OCI-LY1 (cell line): ENCODE data around the gene MPG.

Experiments
- EZH2 ChIP-seq: fragments of 200-600 bp; sonication (generic), shearing (Covaris generic); IDR thresholded peaks from 2 replicates; pipeline ENCODE4 v1.8.0; 2017; ENCODE audit warnings: borderline replicate concordance, mixed run types, mild to moderate bottlenecking, antibody characterized with exemption, low read length, moderate library complexity, mixed read lengths
- TF ChIP-seq, protein P1 (sequence below): fragments of 200-600 bp; sonication (generic), shearing (Covaris generic); IDR thresholded peaks from 2 replicates; pipeline ENCODE4 v1.5.1; 2017; ENCODE audit warnings: mild to moderate bottlenecking, antibody characterized with exemption, low read length, moderate library complexity, mixed read lengths

GRCh38 chr16:69181-69580, 8.8 kb upstream of the MPG start:
- TF ChIP-seq, protein P1, sequence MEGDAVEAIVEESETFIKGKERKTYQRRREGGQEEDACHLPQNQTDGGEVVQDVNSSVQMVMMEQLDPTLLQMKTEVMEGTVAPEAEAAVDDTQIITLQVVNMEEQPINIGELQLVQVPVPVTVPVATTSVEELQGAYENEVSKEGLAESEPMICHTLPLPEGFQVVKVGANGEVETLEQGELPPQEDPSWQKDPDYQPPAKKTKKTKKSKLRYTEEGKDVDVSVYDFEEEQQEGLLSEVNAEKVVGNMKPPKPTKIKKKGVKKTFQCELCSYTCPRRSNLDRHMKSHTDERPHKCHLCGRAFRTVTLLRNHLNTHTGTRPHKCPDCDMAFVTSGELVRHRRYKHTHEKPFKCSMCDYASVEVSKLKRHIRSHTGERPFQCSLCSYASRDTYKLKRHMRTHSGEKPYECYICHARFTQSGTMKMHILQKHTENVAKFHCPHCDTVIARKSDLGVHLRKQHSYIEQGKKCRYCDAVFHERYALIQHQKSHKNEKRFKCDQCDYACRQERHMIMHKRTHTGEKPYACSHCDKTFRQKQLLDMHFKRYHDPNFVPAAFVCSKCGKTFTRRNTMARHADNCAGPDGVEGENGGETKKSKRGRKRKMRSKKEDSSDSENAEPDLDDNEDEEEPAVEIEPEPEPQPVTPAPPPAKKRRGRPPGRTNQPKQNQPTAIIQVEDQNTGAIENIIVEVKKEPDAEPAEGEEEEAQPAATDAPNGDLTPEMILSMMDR: no peak
- no peak for TF ChIP-seq EZH2
